Measurements from ENCODE around the gene FOXL2.

DNA sequence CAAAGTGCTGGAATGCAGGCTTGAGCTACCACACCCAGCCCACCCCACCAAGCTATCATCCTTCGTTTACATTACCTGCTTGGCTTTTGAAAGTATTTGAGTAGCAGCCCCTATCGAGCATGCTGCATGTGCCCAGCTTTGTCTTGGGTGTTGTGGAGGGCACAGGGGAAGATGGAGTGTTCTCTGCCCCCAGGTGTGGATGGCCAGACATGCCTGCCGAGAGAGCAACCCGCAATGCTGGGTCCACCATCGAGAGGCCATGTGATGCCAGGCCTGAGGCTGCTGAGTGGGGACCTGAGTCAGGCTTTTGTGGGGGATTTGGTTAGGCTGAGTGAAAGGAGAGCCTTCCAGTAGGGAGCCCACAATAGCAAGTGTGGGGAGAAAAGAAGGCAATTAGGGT lies 26.0 kb upstream of the FOXL2 start:
- no peak for TF ChIP-seq POLR2A (IDR thresholded peaks at IDR 0.05)
- TF ChIP-seq, protein P1, sequence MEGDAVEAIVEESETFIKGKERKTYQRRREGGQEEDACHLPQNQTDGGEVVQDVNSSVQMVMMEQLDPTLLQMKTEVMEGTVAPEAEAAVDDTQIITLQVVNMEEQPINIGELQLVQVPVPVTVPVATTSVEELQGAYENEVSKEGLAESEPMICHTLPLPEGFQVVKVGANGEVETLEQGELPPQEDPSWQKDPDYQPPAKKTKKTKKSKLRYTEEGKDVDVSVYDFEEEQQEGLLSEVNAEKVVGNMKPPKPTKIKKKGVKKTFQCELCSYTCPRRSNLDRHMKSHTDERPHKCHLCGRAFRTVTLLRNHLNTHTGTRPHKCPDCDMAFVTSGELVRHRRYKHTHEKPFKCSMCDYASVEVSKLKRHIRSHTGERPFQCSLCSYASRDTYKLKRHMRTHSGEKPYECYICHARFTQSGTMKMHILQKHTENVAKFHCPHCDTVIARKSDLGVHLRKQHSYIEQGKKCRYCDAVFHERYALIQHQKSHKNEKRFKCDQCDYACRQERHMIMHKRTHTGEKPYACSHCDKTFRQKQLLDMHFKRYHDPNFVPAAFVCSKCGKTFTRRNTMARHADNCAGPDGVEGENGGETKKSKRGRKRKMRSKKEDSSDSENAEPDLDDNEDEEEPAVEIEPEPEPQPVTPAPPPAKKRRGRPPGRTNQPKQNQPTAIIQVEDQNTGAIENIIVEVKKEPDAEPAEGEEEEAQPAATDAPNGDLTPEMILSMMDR (IDR thresholded peaks at IDR 0.05 in 4 of 5, conservative IDR thresholded peaks at IDR 0.05 in 1 of 5): no peak

Measured in gastrocnemius medialis (tissue), 4 donors.